ENCODE data around the gene GLYAT. TPM values are rescaled to one million over a fixed set of nuclear protein-coding genes. Genes with fewer than 3 reads are reported as not detected.

Gene GLYAT
- total and polyA plus RNA-seq, 2 experiments from 2014 or later: 0.10 TPM; not detected in 1

- Mint-ChIP-seq H3K27me3 (ENCODE audit: insufficient read depth, low read depth, poor library complexity) (no peaks in the 10 kb centered on the region), H3K4me3 (no peak overlapping the region), H3K4me1 (no peaks in the 10 kb centered on the region), H3K9me3 (no peaks in the 10 kb centered on the region), H3K27ac (no peak overlapping the region), H3K36me3 (ENCODE audit: low read depth) (no peaks in the 10 kb centered on the region)
- DNase-seq (ENCODE audit: low spot score): no peak
- H3K4me3 ChIP-seq: no peak overlapping the region
- no peaks in the 10 kb centered on the region for H3K36me3 ChIP-seq (ENCODE audit: insufficient read depth)
- no peaks in the 10 kb centered on the region for H3F3A ChIP-seq (replicated peaks; ENCODE audit: low read depth)
- H3K4me2 ChIP-seq: no peak overlapping the region
- no peaks in the 10 kb centered on the region for H3K79me2 ChIP-seq (replicated peaks; ENCODE audit: insufficient read depth)
- no peak for TF ChIP-seq JUNB (IDR thresholded peaks at IDR 0.05; ENCODE audit: unreplicated experiment)
- no peak for TF ChIP-seq ETS1 (IDR thresholded peaks at IDR 0.05)
- TF ChIP-seq REST (IDR thresholded peaks at IDR 0.05; ENCODE audit: unreplicated experiment): no peak
- no peak for TF ChIP-seq CREB1 (CRISPR knock-in tag; IDR thresholded peaks at IDR 0.05; ENCODE audit: low read depth)
- no peak for TF ChIP-seq POLR2AphosphoS5 (IDR thresholded peaks at IDR 0.05; ENCODE audit: low read depth)
- TF ChIP-seq ZNF331 (CRISPR knock-in tag; IDR thresholded peaks at IDR 0.05; ENCODE audit: low read depth): no peak
- TF ChIP-seq STAT1 (IDR thresholded peaks at IDR 0.05; ENCODE audit: unreplicated experiment): no peak
- TF ChIP-seq ZNF114 (CRISPR knock-in tag; IDR thresholded peaks at IDR 0.05): no peak
- no peak for TF ChIP-seq ZNF462 (CRISPR knock-in tag; IDR thresholded peaks at IDR 0.05)
- TF ChIP-seq EZH2 (IDR thresholded peaks at IDR 0.05; ENCODE audit: low read depth, unreplicated experiment): no peak
- TF ChIP-seq EZH2phosphoT487 (IDR thresholded peaks at IDR 0.05; ENCODE audit: unreplicated experiment): no peak
- no peak for TF ChIP-seq CTCF (conservative IDR thresholded peaks at IDR 0.05; ENCODE audit: low read depth in 2 of 2)
- TF ChIP-seq NANOG (IDR thresholded peaks at IDR 0.05; ENCODE audit: borderline replicate concordance): no peak
- no peaks in the 10 kb centered on the region for H3K9me2 ChIP-seq (ENCODE audit: insufficient read depth)
- no peak for ATAC-seq
- H2AFZ ChIP-seq: peak overlapping the region; percentile 39; the same call in 1 of the 2 replicates
- H3K27ac ChIP-seq (ENCODE audit: low read depth): no peak overlapping the region
- no peaks in the 10 kb centered on the region for H3K27me3 ChIP-seq (ENCODE audit: insufficient read depth)
- H3K4me1 ChIP-seq (ENCODE audit: insufficient read depth): no peaks in the 10 kb centered on the region
- no peaks in the 10 kb centered on the region for H4K20me1 ChIP-seq (replicated peaks; ENCODE audit: insufficient read depth)
Observed at GRCh38 chr11:58671983-58672633, 59.6 kb downstream of the GLYAT start.

All from GM23338 (cell line).